Mesenchymal stem cell (in vitro differentiated cells and primary cell): Measurements from ENCODE around the gene RBM10.

ENCODE experiments used
- DNase-seq: peaks from one replicate; pipeline ENCODE4 v3.0.0-alpha.2; 2013
- H2AFZ ChIP-seq: one replicate; pipeline ENCODE4 v1.6.1; 2013; ENCODE audit warnings: low read depth, mild to moderate bottlenecking, control low read depth, inconsistent platforms, low read length, moderate library complexity
- H2AK5ac ChIP-seq: 2 replicates; pipeline ENCODE4 v1.6.1; 2013; ENCODE audit warnings: low read length, moderate library complexity, mild to moderate bottlenecking, inconsistent platforms; ENCODE audit not compliant: severe bottlenecking
- H2BK120ac ChIP-seq: one replicate; pipeline ENCODE4 v1.6.1; 2013; ENCODE audit warnings: low read depth, mild to moderate bottlenecking, inconsistent platforms, low read length, moderate library complexity
- H2BK12ac ChIP-seq, 2 experiments: one replicate each; pipeline ENCODE4 v1.6.1; 2013; ENCODE audit warnings: inconsistent platforms in 2 of 2, low read length in 2 of 2, mild to moderate bottlenecking in 2 of 2, moderate library complexity in 2 of 2, control low read depth in 1 of 2
- H2BK15ac ChIP-seq: one replicate; pipeline ENCODE4 v1.6.1; 2013; ENCODE audit warnings: mild to moderate bottlenecking, low read depth, inconsistent platforms; ENCODE audit not compliant: poor library complexity, severe bottlenecking
- H2BK5ac ChIP-seq: 2 replicates; pipeline ENCODE4 v1.6.1; 2013; ENCODE audit warnings: low read depth, mild to moderate bottlenecking, low read length, control low read depth, inconsistent platforms; ENCODE audit not compliant: poor library complexity, severe bottlenecking
- H3K14ac ChIP-seq, 2 experiments: one replicate each; pipeline ENCODE4 v1.6.1; 2013; ENCODE audit warnings: inconsistent platforms in 2 of 2, low read length in 2 of 2, control low read depth in 1 of 2, mild to moderate bottlenecking in 1 of 2, moderate library complexity in 1 of 2
- H3K18ac ChIP-seq, 2 experiments: one replicate each; pipeline ENCODE4 v1.6.1; 2013; ENCODE audit warnings: inconsistent platforms in 2 of 2, low read length in 2 of 2, control low read depth in 1 of 2, low read depth in 1 of 2, mild to moderate bottlenecking in 1 of 2
- H3K23ac ChIP-seq, 2 experiments: one replicate each; pipeline ENCODE4 v1.6.1; 2013; ENCODE audit warnings: inconsistent platforms in 2 of 2, low read length in 2 of 2, mild to moderate bottlenecking in 2 of 2, moderate library complexity in 2 of 2, control low read depth in 1 of 2
- H3K27ac ChIP-seq: 2 replicates; pipeline ENCODE4 v1.5.1; 2013; ENCODE audit warnings: mild to moderate bottlenecking, moderate library complexity, low read length, control low read depth, inconsistent platforms; ENCODE audit not compliant: poor library complexity, severe bottlenecking
- H3K27me3 ChIP-seq, 2 experiments: 2 replicates each; pipeline versions ENCODE4 v1.6.1 to v1.7.0; 2013; ENCODE audit warnings: low read length in 2 of 2, mild to moderate bottlenecking in 2 of 2, moderate library complexity in 2 of 2, control low read depth in 1 of 2, inconsistent platforms in 1 of 2; ENCODE audit not compliant: control insufficient read depth in 1 of 2, insufficient read depth in 1 of 2
- H3K36me3 ChIP-seq, 2 experiments: 2 replicates each; pipeline versions ENCODE4 v1.6.1 to v1.7.0; 2013; ENCODE audit warnings: low read length in 2 of 2, control low read depth in 1 of 2, inconsistent platforms in 1 of 2, low read depth in 1 of 2, mild to moderate bottlenecking in 1 of 2; ENCODE audit not compliant: insufficient read depth in 2 of 2, control insufficient read depth in 1 of 2
- H3K4ac ChIP-seq, 2 experiments: one replicate each; pipeline ENCODE4 v1.6.1; 2013; ENCODE audit warnings: inconsistent platforms in 2 of 2, low read length in 2 of 2, mild to moderate bottlenecking in 2 of 2, moderate library complexity in 2 of 2, control low read depth in 1 of 2, low read depth in 1 of 2
- H3K4me1 ChIP-seq: 2 replicates; pipeline ENCODE4 v1.6.1; 2013; ENCODE audit warnings: low read depth, low read length, control low read depth; ENCODE audit not compliant: control insufficient read depth, insufficient read depth
- H3K4me2 ChIP-seq: 2 replicates; pipeline ENCODE4 v1.6.1; 2013; ENCODE audit warnings: low read length, mild to moderate bottlenecking, inconsistent platforms; ENCODE audit not compliant: poor library complexity, severe bottlenecking
- H3K4me3 ChIP-seq, 2 experiments: 2 replicates each; pipeline versions ENCODE4 v1.5.1 to v1.7.0; 2013; ENCODE audit warnings: low read length in 2 of 2, mild to moderate bottlenecking in 2 of 2, control low read depth in 1 of 2, low read depth in 1 of 2; ENCODE audit not compliant: insufficient read depth in 1 of 2
- H3K79me1 ChIP-seq: replicated peaks from 2 replicates; pipeline ENCODE4 v1.6.1; 2013; ENCODE audit warnings: mild to moderate bottlenecking, control low read depth, low read length, inconsistent platforms; ENCODE audit not compliant: poor library complexity, severe bottlenecking
- H3K9ac ChIP-seq: 2 replicates; pipeline ENCODE4 v1.7.0; 2013; ENCODE audit warnings: mild to moderate bottlenecking, low read length, moderate library complexity
- H3K9me3 ChIP-seq: 2 replicates; pipeline ENCODE4 v1.7.0; 2013; ENCODE audit warnings: mild to moderate bottlenecking, low read length; ENCODE audit not compliant: control insufficient read depth
- H4K8ac ChIP-seq: one replicate; pipeline ENCODE4 v1.6.1; 2013; ENCODE audit warnings: inconsistent platforms, mild to moderate bottlenecking, low read length, moderate library complexity
- H4K91ac ChIP-seq: one replicate; pipeline ENCODE4 v1.6.1; 2013; ENCODE audit warnings: mild to moderate bottlenecking, low read length, inconsistent platforms
- WGBS: methylation state at CpG from one replicate; pipeline ENCODE4 v1.1.7; 2013; ENCODE audit warnings: mixed read lengths; 5-methylcytosine and 5-hydroxymethylcytosine counted together

Gene RBM10

GRCh38 chrX:47204970-47205369 lies 59.9 kb downstream of the RBM10 start:
- no peak overlapping the region for H2BK120ac ChIP-seq
- H3K14ac ChIP-seq, result no peak overlapping the region
- no peak overlapping the region for H2AK5ac ChIP-seq
- no peak overlapping the region for H3K18ac ChIP-seq
- 94% methylated on average over 4 of the region's 5 CpGs for WGBS
- peaks cover 12% of the 10 kb centered on the region for H3K79me1 ChIP-seq
- no peak overlapping the region for H2AFZ ChIP-seq
- peaks cover 5% of the 10 kb centered on the region for H3K4me1 ChIP-seq
- peaks cover 81 to 98% of the 10 kb centered on the region in 2 experiments for H3K36me3 ChIP-seq
- no peak overlapping the region for H3K4me2 ChIP-seq
- H3K27ac ChIP-seq, result no peak overlapping the region
- H3K9me3 ChIP-seq, result no peaks in the 10 kb centered on the region
- no peaks in the 10 kb centered on the region for H3K27me3 ChIP-seq
- H4K91ac ChIP-seq, result no peak overlapping the region
- H4K8ac ChIP-seq, result no peak overlapping the region
- no peak overlapping the region for H2BK15ac ChIP-seq
- H3K23ac ChIP-seq, result no peak overlapping the region
- no peak for DNase-seq
- no peak overlapping the region for H3K9ac ChIP-seq
- H3K4ac ChIP-seq, result no peak overlapping the region
- H3K4me3 ChIP-seq, result no peak overlapping the region
- H2BK5ac ChIP-seq, result no peak overlapping the region
- H2BK12ac ChIP-seq, result no peak overlapping the region

DNA sequence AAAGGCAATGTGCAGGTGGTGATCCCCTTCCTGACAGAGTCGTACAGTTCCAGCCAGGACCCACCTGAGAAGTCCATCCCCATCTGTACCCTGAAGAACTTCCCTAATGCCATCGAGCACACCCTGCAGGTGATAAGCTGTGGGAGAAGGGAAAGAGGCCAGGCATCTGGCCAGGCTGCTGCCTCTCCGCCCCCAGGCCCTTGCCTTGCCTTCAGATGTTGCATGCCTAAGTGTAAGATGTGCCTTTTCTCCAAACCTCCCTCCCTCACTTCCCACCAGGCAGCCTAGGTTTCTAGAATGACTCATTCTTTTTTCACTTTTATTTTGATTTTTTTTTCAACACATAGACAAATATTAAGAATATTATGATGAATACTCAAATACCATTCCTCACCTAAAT lies 61.3 kb downstream of the RBM10 start:
- DNase-seq, result no peak
- Histone ChIP-seq H3K23ac (no peak overlapping the region), H4K8ac (no peak overlapping the region), H2BK5ac (no peak overlapping the region), H2BK15ac (no peak overlapping the region), H3K4me3 (no peak overlapping the region), H3K9me3 (no peaks in the 10 kb centered on the region), H4K91ac (no peak overlapping the region), H3K4me1 (peaks cover 3% of the 10 kb centered on the region), H2BK120ac (no peak overlapping the region), H3K4ac (no peak overlapping the region), H2AK5ac (no peak overlapping the region), H3K27me3 (no peaks in the 10 kb centered on the region), H3K36me3 (peaks cover 79 to 98% of the 10 kb centered on the region in 2 experiments), H3K9ac (no peak overlapping the region), H2BK12ac (no peak overlapping the region), H2AFZ (no peak overlapping the region), H3K79me1 (peaks cover 7% of the 10 kb centered on the region), H3K14ac (no peak overlapping the region), H3K18ac (no peak overlapping the region), H3K27ac (no peak overlapping the region), H3K4me2 (no peak overlapping the region)
- 100% methylated on average over 2 of the region's 3 CpGs for WGBS

DNA sequence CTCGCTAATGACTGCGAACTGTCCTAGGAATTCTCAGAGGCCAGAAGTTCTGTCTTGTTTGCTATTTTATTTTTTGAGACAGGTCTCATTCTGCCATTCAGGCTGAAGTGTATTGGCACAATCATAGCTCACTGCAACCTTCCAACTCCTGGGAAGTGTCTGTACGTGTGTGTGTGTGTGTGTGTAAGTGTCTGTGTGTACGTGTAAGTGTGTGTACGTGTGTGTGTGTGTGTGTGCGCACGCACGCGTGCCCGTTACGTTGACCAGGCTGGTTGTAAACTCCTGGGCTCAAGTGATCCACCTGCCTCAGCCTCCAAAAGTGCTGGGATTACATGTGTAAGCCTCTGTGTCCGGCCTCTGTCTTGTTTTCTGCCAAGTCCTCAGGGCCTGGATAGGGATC lies 63.1 kb downstream of the RBM10 start:
- WGBS, result 94% methylated on average over 11 of the region's 12 CpGs
- Histone ChIP-seq H3K4me2 (no peak overlapping the region), H3K27me3 (no peaks in the 10 kb centered on the region), H3K4me1 (peaks cover 3% of the 10 kb centered on the region), H3K23ac (no peak overlapping the region), H3K14ac (no peak overlapping the region), H3K4me3 (no peak overlapping the region), H2AFZ (no peak overlapping the region), H3K27ac (no peak overlapping the region), H3K9ac (no peak overlapping the region), H2BK15ac (no peak overlapping the region), H4K8ac (no peak overlapping the region), H3K18ac (no peak overlapping the region), H3K36me3 (peaks cover 74 to 98% of the 10 kb centered on the region in 2 experiments), H2BK120ac (no peak overlapping the region), H3K9me3 (no peaks in the 10 kb centered on the region), H2AK5ac (no peak overlapping the region), H2BK12ac (no peak overlapping the region), H3K79me1 (peaks cover 6% of the 10 kb centered on the region), H4K91ac (no peak overlapping the region), H3K4ac (no peak overlapping the region), H2BK5ac (no peak overlapping the region)
- DNase-seq, result no peak

DNA sequence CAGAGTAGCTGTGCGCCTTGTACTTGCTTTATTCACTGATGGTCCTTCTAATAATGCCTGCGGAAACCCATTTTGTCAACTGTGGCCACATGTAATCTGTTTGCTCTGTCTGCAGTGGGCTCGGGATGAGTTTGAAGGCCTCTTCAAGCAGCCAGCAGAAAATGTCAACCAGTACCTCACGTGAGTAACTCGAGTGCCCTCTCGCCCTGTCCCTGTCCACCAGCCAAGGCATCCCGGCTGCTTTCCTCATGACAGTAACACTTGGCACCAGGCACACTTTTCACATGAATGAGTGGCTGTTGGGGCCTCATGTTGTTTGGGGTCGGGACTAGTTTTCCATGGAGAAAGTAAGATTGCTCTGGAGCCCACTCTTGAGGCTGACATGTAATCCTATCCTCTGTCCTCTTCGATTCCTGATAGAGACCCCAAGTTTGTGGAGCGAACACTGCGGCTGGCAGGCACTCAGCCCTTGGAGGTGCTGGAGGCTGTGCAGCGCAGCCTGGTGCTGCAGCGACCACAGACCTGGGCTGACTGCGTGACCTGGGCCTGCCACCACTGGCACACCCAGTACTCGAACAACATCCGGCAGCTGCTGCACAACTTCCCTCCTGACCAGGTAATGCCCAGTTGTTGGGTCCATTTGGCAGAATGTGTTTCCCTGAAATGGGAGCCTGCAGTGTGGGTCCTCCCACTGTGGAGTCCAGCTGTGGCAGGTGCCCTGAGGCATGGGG lies 64.7 kb downstream of the RBM10 start:
- H3K9me3 ChIP-seq, result no peaks in the 10 kb centered on the region
- H3K36me3 ChIP-seq, result peaks cover 70 to 97% of the 10 kb centered on the region in 2 experiments
- no peak overlapping the region for H4K8ac ChIP-seq
- H3K9ac ChIP-seq, result no peak overlapping the region
- no peak overlapping the region for H3K14ac ChIP-seq
- peaks cover 6% of the 10 kb centered on the region for H3K79me1 ChIP-seq
- no peak overlapping the region for H4K91ac ChIP-seq
- no peak overlapping the region for H3K4me3 ChIP-seq
- DNase-seq, result no peak
- no peak overlapping the region for H2BK15ac ChIP-seq
- H3K4ac ChIP-seq, result no peak overlapping the region
- H3K4me2 ChIP-seq, result no peak overlapping the region
- H2AK5ac ChIP-seq, result no peak overlapping the region
- H3K4me1 ChIP-seq, result peaks cover 4% of the 10 kb centered on the region
- H2BK5ac ChIP-seq, result no peak overlapping the region
- no peak overlapping the region for H2AFZ ChIP-seq
- H3K27ac ChIP-seq, result no peak overlapping the region
- no peak overlapping the region for H2BK12ac ChIP-seq
- H3K27me3 ChIP-seq, result no peaks in the 10 kb centered on the region
- no peak overlapping the region for H3K23ac ChIP-seq
- H2BK120ac ChIP-seq, result no peak overlapping the region
- WGBS, result 97% methylated on average over 14 of the region's 16 CpGs
- H3K18ac ChIP-seq, result no peak overlapping the region
